Skin epidermis (tissue), 12 donors: ENCODE measurements around the gene SYT5.
"Not testable (repeated sequence)": the region's sequence is repeated elsewhere in the genome, so short reads cannot be mapped to it uniquely, and the experiment has no call there.

Experiments used
- H3K27ac ChIP-seq, 21 experiments: fragments of 200-600 bp; sonication (generic) in 11 of 21; one replicate each; pipeline ENCODE4 v1.5.0; 2020; ENCODE audit warnings: mild to moderate bottlenecking in 3 of 21, inconsistent platforms in 2 of 21, moderate library complexity in 2 of 21
- H3K4me3 ChIP-seq, 7 experiments: fragments of 200-600 bp; sonication (generic) in 2 of 7; one replicate each; pipeline ENCODE4 v1.5.0; 2020; ENCODE audit warnings: inconsistent platforms in 2 of 7, mild to moderate bottlenecking in 2 of 7, moderate library complexity in 1 of 7

SYT5 gene

GRCh38 chr19:55209693-55210472, 29.8 kb upstream of the SYT5 start:
- no peak overlapping the region for H3K4me3 ChIP-seq
- peak overlapping the region in 2 of 21 experiments; percentile 3 to 6 for H3K27ac ChIP-seq

- H3K4me3 ChIP-seq, result no peak within 1 kb of the TSS
- peak within 1 kb of the TSS in 2 of 21 experiments; percentile 3 to 6 for H3K27ac ChIP-seq
Measured at GRCh38 chr19:55208880-55209692, 29.0 kb upstream of the SYT5 start, which contains the start of gene PTPRH. Gene PTPRH, minus strand, starts transcription at chr19:55209501. Its CDS starts 68 bp downstream, at chr19:55209433.

GRCh38 chr19:55206664-55207500, 26.8 kb upstream of the SYT5 start:
- H3K27ac ChIP-seq, result peak overlapping the region in 2 of 21 experiments; percentile 7 to 25
- H3K4me3 ChIP-seq, result no peak overlapping the region

GRCh38 chr19:55202199-55202598, 22.1 kb upstream of the SYT5 start:
- not testable (repeated sequence) for H3K4me3 ChIP-seq, H3K27ac ChIP-seq

- H3K27ac ChIP-seq, result no peak overlapping the region
- H3K4me3 ChIP-seq, result no peak overlapping the region
Measured at GRCh38 chr19:55199620-55200204, 19.6 kb upstream of the SYT5 start.

- no peak overlapping the region for H3K4me3 ChIP-seq
- H3K27ac ChIP-seq, result no peak overlapping the region
Measured at GRCh38 chr19:55198651-55199050, 18.6 kb upstream of the SYT5 start.

GRCh38 chr19:55197528-55197927, 17.4 kb upstream of the SYT5 start:
- Histone ChIP-seq H3K27ac (no peak overlapping the region), H3K4me3 (no peak overlapping the region)

- H3K27ac ChIP-seq, result no peak overlapping the region
- no peak overlapping the region for H3K4me3 ChIP-seq
Measured at GRCh38 chr19:55196803-55197202, 16.7 kb upstream of the SYT5 start.

- no peak overlapping the region for H3K27ac ChIP-seq
- no peak overlapping the region for H3K4me3 ChIP-seq
Measured at GRCh38 chr19:55193481-55193880, 13.4 kb upstream of the SYT5 start.

- H3K27ac ChIP-seq, result peak overlapping the region in 16 of 21 experiments; percentile 5 to 84 (median 60)
- H3K4me3 ChIP-seq, result no peak overlapping the region
Measured at GRCh38 chr19:55189403-55189835, 9.3 kb upstream of the SYT5 start.

GRCh38 chr19:55188625-55189024, 8.5 kb upstream of the SYT5 start:
- peak overlapping the region in 16 of 21 experiments; percentile 12 to 84 (median 68) for H3K27ac ChIP-seq
- H3K4me3 ChIP-seq, result no peak overlapping the region

GRCh38 chr19:55186080-55186479, 6.0 kb upstream of the SYT5 start:
- Histone ChIP-seq H3K4me3 (no peak overlapping the region), H3K27ac (no peak overlapping the region)

- Histone ChIP-seq H3K27ac (no peak overlapping the region), H3K4me3 (no peak overlapping the region)
Measured at GRCh38 chr19:55181740-55182139, 1.7 kb upstream of the SYT5 start.

- H3K27ac ChIP-seq, result no peak overlapping the region
- peak overlapping the region in 6 of 7 experiments; percentile 5 to 28 (median 16) for H3K4me3 ChIP-seq
Measured at GRCh38 chr19:55178781-55179599, 1.1 kb downstream of the SYT5 start.

- H3K4me3 ChIP-seq, result no peak overlapping the region
- no peak overlapping the region for H3K27ac ChIP-seq
Measured at GRCh38 chr19:55176076-55176475, 4.0 kb downstream of the SYT5 start.

- Histone ChIP-seq H3K27ac (no peak overlapping the region), H3K4me3 (no peak overlapping the region)
Measured at GRCh38 chr19:55175117-55175867, 4.8 kb downstream of the SYT5 start.

GRCh38 chr19:55174425-55175116, 5.5 kb downstream of the SYT5 start:
- Histone ChIP-seq H3K4me3 (no peak overlapping the region), H3K27ac (no peak overlapping the region)
